ENCODE data around the gene RSRC1. TPM values are rescaled to one million over a fixed set of nuclear protein-coding genes. Genes with fewer than 3 reads are reported as not detected.
"Not testable (repeated sequence)": the region's sequence is repeated elsewhere in the genome, so short reads cannot be mapped to it uniquely, and the experiment has no call there.

RSRC1 gene
- total RNA-seq, 1 experiment from 2014 or later, result 37.9 TPM

DNA sequence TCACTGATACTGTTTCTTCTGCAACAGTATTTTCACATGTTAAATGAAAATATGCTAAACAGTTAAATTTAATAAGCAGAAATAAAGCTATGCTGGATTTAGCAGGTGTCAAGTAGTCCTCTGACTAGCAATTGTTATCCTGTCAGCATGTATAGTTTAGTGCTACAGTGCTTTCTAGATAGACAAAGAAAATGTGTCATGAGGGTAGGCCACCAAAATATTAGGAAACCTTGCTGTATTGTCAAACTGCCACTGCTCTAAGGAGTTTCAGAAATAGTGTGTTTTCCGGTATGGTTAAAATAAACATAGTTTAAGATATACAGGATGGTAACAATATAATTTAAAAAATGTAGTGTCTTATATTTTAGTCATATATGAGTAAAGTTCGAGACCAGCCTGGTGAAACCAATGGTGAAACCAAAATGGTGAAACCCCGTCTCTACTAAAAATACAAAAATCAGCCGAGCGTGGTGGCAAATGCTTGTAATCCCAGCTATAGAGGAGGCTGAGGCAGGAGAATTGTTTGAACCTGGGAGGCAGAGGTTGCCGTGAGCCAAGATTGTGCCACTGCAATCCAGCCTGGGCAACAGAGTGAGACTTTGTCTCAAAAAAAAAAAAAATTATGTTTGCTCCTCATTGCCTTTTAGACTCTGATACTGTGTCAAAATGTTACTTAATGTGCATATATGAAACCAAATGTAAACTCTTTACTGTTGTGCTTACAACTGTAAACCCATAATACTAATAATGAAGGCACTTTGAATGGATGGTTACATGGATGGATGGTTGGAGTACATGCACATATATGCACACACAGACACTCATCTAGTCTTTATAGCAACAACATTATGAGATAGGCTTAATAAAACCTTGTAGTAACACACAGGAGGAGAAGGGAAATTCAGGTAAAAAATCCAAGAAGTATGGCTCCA, 204.8 kb downstream of the RSRC1 start:
- Histone ChIP-seq H2BK12ac (ENCODE audit: insufficient read length, low read depth, low read length) (no peak overlapping the region), H4K8ac (replicated peaks; ENCODE audit: insufficient read length, low read depth, low read length) (no peak overlapping the region), H3K4ac (ENCODE audit: low read depth, low read length) (no peak overlapping the region), H3K4me2 (ENCODE audit: insufficient read depth, insufficient read length, low read length) (no peak overlapping the region), H3K9me3 (ENCODE audit: control insufficient read depth, low read depth, low read length) (no peaks in the 10 kb centered on the region), H3K14ac (ENCODE audit: insufficient read depth, low read length) (no peak overlapping the region), H2AK5ac (ENCODE audit: insufficient read length, low read length) (no peak overlapping the region), H3K4me1 (ENCODE audit: insufficient read depth, low read length) (no peaks in the 10 kb centered on the region), H2BK15ac (ENCODE audit: low read depth, low read length) (no peak overlapping the region), H2BK120ac (ENCODE audit: low read depth, low read length, poor library complexity, severe bottlenecking) (no peak overlapping the region), H2BK20ac (ENCODE audit: low read depth, low read length, poor library complexity, severe bottlenecking) (no peak overlapping the region), H3K23me2 (ENCODE audit: insufficient read length, low read depth, low read length, poor library complexity, severe bottlenecking) (no peaks in the 10 kb centered on the region), H3K23ac (ENCODE audit: insufficient read length, low read depth, low read length) (no peak overlapping the region), H2AFZ (ENCODE audit: low read length) (no peak overlapping the region), H3K27ac (ENCODE audit: insufficient read length, low read depth, low read length) (no peak overlapping the region), H4K91ac (ENCODE audit: insufficient read length, low read depth, low read length) (no peak overlapping the region), H3K79me1 (ENCODE audit: insufficient read depth, low read depth, low read length, poor library complexity, severe bottlenecking) (no peaks in the 10 kb centered on the region), H3K9ac (ENCODE audit: extremely low read depth, insufficient read length, low read length) (no peak overlapping the region), H4K5ac (ENCODE audit: insufficient read length, low read depth, low read length) (no peak overlapping the region), H4K20me1 (ENCODE audit: control insufficient read depth, insufficient read depth, insufficient read length) (no peaks in the 10 kb centered on the region), H3K18ac (ENCODE audit: insufficient read length, low read depth, low read length) (no peak overlapping the region), H3K56ac (ENCODE audit: insufficient read length, low read depth, low read length) (no peak overlapping the region), H3K27me3 (ENCODE audit: insufficient read depth, low read length) (no peaks in the 10 kb centered on the region), H3T11ph (ENCODE audit: low read length) (no peak overlapping the region), H3K79me2 (ENCODE audit: insufficient read depth, low read length) (no peaks in the 10 kb centered on the region), H2BK5ac (ENCODE audit: insufficient read length, low read length) (no peak overlapping the region)
- H3K9me3 Mint-ChIP-seq, result no peaks in the 10 kb centered on the region
- DNase-seq, result no peak
- H3K36me3 Mint-ChIP-seq (ENCODE audit: insufficient read depth in 1 of 3, low read depth in 3 of 3), result no peaks in the 10 kb centered on the region
- no peak overlapping the region for H3K4me3 Mint-ChIP-seq
- TF ChIP-seq, protein P1, sequence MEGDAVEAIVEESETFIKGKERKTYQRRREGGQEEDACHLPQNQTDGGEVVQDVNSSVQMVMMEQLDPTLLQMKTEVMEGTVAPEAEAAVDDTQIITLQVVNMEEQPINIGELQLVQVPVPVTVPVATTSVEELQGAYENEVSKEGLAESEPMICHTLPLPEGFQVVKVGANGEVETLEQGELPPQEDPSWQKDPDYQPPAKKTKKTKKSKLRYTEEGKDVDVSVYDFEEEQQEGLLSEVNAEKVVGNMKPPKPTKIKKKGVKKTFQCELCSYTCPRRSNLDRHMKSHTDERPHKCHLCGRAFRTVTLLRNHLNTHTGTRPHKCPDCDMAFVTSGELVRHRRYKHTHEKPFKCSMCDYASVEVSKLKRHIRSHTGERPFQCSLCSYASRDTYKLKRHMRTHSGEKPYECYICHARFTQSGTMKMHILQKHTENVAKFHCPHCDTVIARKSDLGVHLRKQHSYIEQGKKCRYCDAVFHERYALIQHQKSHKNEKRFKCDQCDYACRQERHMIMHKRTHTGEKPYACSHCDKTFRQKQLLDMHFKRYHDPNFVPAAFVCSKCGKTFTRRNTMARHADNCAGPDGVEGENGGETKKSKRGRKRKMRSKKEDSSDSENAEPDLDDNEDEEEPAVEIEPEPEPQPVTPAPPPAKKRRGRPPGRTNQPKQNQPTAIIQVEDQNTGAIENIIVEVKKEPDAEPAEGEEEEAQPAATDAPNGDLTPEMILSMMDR (conservative IDR thresholded peaks at IDR 0.05), result no peak
- no CpG with 5 or more reads among the region's 6 CpGs for WGBS (ENCODE audit: extremely low coverage, insufficient read length, low lambda C conversion rate)
- no peak overlapping the region for H3K27ac Mint-ChIP-seq
- H3K27me3 Mint-ChIP-seq (ENCODE audit: low read depth), result no peaks in the 10 kb centered on the region
- no peaks in the 10 kb centered on the region for H3K4me1 Mint-ChIP-seq

DNA sequence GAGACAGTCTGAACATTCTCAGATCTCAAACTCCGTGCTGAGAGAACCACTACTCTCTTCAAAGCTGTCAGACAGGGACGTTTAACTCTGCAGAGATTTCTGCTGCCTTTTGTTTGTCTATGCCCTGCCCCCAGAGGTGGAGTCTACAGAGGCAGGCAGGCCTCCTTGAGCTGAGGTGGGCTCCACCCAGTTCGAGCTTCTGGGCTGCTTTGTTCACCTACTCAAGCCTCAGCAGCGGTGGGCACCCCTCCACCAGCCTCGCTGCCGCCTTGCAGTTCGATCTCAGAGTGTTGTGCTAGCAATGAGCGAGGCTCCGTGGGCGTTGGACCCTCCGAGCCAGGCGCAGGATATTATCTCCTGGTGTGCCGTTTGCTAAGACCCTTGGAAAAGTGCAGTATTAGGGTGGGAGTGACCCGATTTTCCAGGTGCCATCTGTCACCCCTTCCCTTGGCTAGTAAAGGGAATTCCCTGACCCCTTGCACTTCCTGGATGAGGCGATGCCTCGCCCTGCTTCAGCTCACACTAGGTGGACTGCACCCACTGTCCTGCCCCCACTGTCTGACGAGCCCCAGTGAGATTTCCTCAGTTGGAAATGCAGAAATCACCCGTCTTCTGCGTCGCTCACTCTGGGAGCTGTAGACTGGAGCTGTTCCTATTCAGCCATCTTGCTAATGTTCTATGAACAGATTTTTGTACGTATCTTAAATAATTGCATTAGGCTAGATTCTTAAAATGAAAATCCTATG, 220.0 kb downstream of the RSRC1 start:
- H4K5ac ChIP-seq (ENCODE audit: insufficient read length, low read depth, low read length); H2BK120ac ChIP-seq (ENCODE audit: low read depth, low read length, poor library complexity, severe bottlenecking); H3T11ph ChIP-seq (ENCODE audit: low read length); H3K23me2 ChIP-seq (ENCODE audit: insufficient read length, low read depth, low read length, poor library complexity, severe bottlenecking); H2BK5ac ChIP-seq (ENCODE audit: insufficient read length, low read length); H2BK20ac ChIP-seq (ENCODE audit: low read depth, low read length, poor library complexity, severe bottlenecking); H2BK15ac ChIP-seq (ENCODE audit: low read depth, low read length); H3K27me3 Mint-ChIP-seq (ENCODE audit: low read depth); H2AFZ ChIP-seq (ENCODE audit: low read length); H3K9me3 Mint-ChIP-seq; H4K8ac ChIP-seq (replicated peaks; ENCODE audit: insufficient read length, low read depth, low read length); H3K9ac ChIP-seq (ENCODE audit: extremely low read depth, insufficient read length, low read length); H3K27me3 ChIP-seq (ENCODE audit: insufficient read depth, low read length); H3K4ac ChIP-seq (ENCODE audit: low read depth, low read length); H3K56ac ChIP-seq (ENCODE audit: insufficient read length, low read depth, low read length); H3K4me2 ChIP-seq (ENCODE audit: insufficient read depth, insufficient read length, low read length); H3K9me3 ChIP-seq (ENCODE audit: control insufficient read depth, low read depth, low read length); H4K20me1 ChIP-seq (ENCODE audit: control insufficient read depth, insufficient read depth, insufficient read length); H3K4me1 ChIP-seq (ENCODE audit: insufficient read depth, low read length); H3K18ac ChIP-seq (ENCODE audit: insufficient read length, low read depth, low read length); H3K27ac ChIP-seq (ENCODE audit: insufficient read length, low read depth, low read length); H3K14ac ChIP-seq (ENCODE audit: insufficient read depth, low read length); H2AK5ac ChIP-seq (ENCODE audit: insufficient read length, low read length); H2BK12ac ChIP-seq (ENCODE audit: insufficient read length, low read depth, low read length); H3K36me3 Mint-ChIP-seq (ENCODE audit: insufficient read depth in 1 of 3, low read depth in 3 of 3); H3K23ac ChIP-seq (ENCODE audit: insufficient read length, low read depth, low read length); H4K91ac ChIP-seq (ENCODE audit: insufficient read length, low read depth, low read length); H3K79me2 ChIP-seq (ENCODE audit: insufficient read depth, low read length); H3K79me1 ChIP-seq (ENCODE audit: insufficient read depth, low read depth, low read length, poor library complexity, severe bottlenecking): not testable (repeated sequence)
- H3K4me3 Mint-ChIP-seq, result peak overlapping the region; percentile 51 to 70; a peak in 3 of 5 replicates
- H3K4me1 Mint-ChIP-seq, result peaks cover 17 to 20% of the 10 kb centered on the region in 2 experiments
- WGBS (ENCODE audit: extremely low coverage, insufficient read length, low lambda C conversion rate), result no CpG with 5 or more reads among the region's 21 CpGs
- peak; percentile 64 for DNase-seq
- peak overlapping the region in 2 of 3 experiments; percentile 23 to 80; a peak in 2 of 7 replicates for H3K27ac Mint-ChIP-seq
